Trophoblast cell (in vitro differentiated cells and primary cell): ENCODE data around the gene PRKD1.

Experiments
- DNase-seq, 2 donors: peaks; one replicate each; pipeline ENCODE4 v3.0.0-alpha.2; 2016
- H2AFZ ChIP-seq: 2 replicates; pipeline ENCODE4 v1.6.1; 2013; ENCODE audit warnings: low read length, moderate library complexity, mild to moderate bottlenecking; ENCODE audit not compliant: insufficient read depth, poor library complexity
- H2AK5ac ChIP-seq: 2 replicates; pipeline ENCODE4 v1.6.1; 2013; ENCODE audit warnings: mild to moderate bottlenecking, low read length
- H2BK120ac ChIP-seq: 2 replicates; pipeline ENCODE4 v1.6.1; 2013; ENCODE audit warnings: low read length, mild to moderate bottlenecking, moderate library complexity; ENCODE audit not compliant: insufficient read depth, poor library complexity
- H2BK12ac ChIP-seq: 2 replicates; pipeline ENCODE4 v1.6.1; 2013; ENCODE audit warnings: mild to moderate bottlenecking, low read length, moderate library complexity
- H2BK5ac ChIP-seq: 2 replicates; pipeline ENCODE4 v1.6.1; 2013; ENCODE audit warnings: low read length, low read depth, moderate library complexity, mild to moderate bottlenecking; ENCODE audit not compliant: poor library complexity
- H3K14ac ChIP-seq: 2 replicates; pipeline ENCODE4 v1.6.1; 2013; ENCODE audit warnings: mild to moderate bottlenecking, low read length
- H3K18ac ChIP-seq: 2 replicates; pipeline ENCODE4 v1.6.1; 2013; ENCODE audit warnings: mild to moderate bottlenecking, low read length
- H3K23ac ChIP-seq: 2 replicates; pipeline ENCODE4 v1.6.1; 2013; ENCODE audit warnings: low read length
- H3K27ac ChIP-seq: 2 replicates; pipeline ENCODE4 v1.5.1; 2013; ENCODE audit warnings: low read depth, mild to moderate bottlenecking, inconsistent platforms, low read length, moderate library complexity
- H3K27me3 ChIP-seq: 2 replicates; pipeline ENCODE4 v1.6.1; 2013; ENCODE audit warnings: inconsistent platforms, mild to moderate bottlenecking, low read length, moderate library complexity; ENCODE audit not compliant: insufficient read depth
- H3K36me3 ChIP-seq, 2 experiments: 1 replicate in 1 of 2; 2 replicates in 1 of 2; pipeline ENCODE4 v1.6.1; 2013; ENCODE audit warnings: low read length in 2 of 2, mild to moderate bottlenecking in 2 of 2, moderate library complexity in 1 of 2; ENCODE audit not compliant: insufficient read depth in 2 of 2, control insufficient read depth in 1 of 2
- H3K4ac ChIP-seq: 2 replicates; pipeline ENCODE4 v1.6.1; 2013; ENCODE audit warnings: low read depth, mild to moderate bottlenecking, low read length, moderate library complexity
- H3K4me1 ChIP-seq, 2 experiments: 1 replicate in 1 of 2; 2 replicates in 1 of 2; pipeline ENCODE4 v1.6.1; 2013; ENCODE audit warnings: low read length in 2 of 2, mild to moderate bottlenecking in 2 of 2, moderate library complexity in 1 of 2; ENCODE audit not compliant: insufficient read depth in 2 of 2, control insufficient read depth in 1 of 2
- H3K4me2 ChIP-seq: 2 replicates; pipeline ENCODE4 v1.6.1; 2013; ENCODE audit warnings: inconsistent platforms, mild to moderate bottlenecking, low read length, moderate library complexity
- H3K4me3 ChIP-seq: 2 replicates; pipeline ENCODE4 v1.5.1; 2013; ENCODE audit warnings: mild to moderate bottlenecking, low read depth, low read length, inconsistent platforms
- H3K79me1 ChIP-seq: one replicate; pipeline ENCODE4 v1.6.1; 2013; ENCODE audit warnings: low read length
- H3K79me2 ChIP-seq: 2 replicates; pipeline ENCODE4 v1.6.1; 2013; ENCODE audit warnings: low read length, mild to moderate bottlenecking; ENCODE audit not compliant: control insufficient read depth, insufficient read depth, poor library complexity
- H3K9ac ChIP-seq: 2 replicates; pipeline ENCODE4 v1.6.1; 2013; ENCODE audit warnings: mild to moderate bottlenecking, low read length
- H3K9me3 ChIP-seq: 2 replicates; pipeline ENCODE4 v1.6.1; 2013; ENCODE audit warnings: low read depth, mild to moderate bottlenecking, control low read depth, inconsistent platforms, low read length; ENCODE audit not compliant: insufficient read depth
- H4K12ac ChIP-seq: 2 replicates; pipeline ENCODE4 v1.6.1; 2013; ENCODE audit warnings: low read depth, mild to moderate bottlenecking, low read length, moderate library complexity
- H4K8ac ChIP-seq: 2 replicates; pipeline ENCODE4 v1.6.1; 2013; ENCODE audit warnings: low read depth, mild to moderate bottlenecking, low read length, moderate library complexity
- H4K91ac ChIP-seq: one replicate; pipeline ENCODE4 v1.6.1; 2013; ENCODE audit warnings: low read depth, mild to moderate bottlenecking, low read length, moderate library complexity
- whole genome bisulfite sequencing: extraction: QIAGEN DNeasy Blood & Tissue Kit; methylation state at CpG from one replicate; pipeline ENCODE4 v1.1.7; 2013; ENCODE audit warnings: missing lambda C conversion rate; ENCODE audit not compliant: insufficient read length, insufficient coverage; ENCODE audit errors: extremely low coverage; 5-methylcytosine and 5-hydroxymethylcytosine counted together

Gene PRKD1

DNA sequence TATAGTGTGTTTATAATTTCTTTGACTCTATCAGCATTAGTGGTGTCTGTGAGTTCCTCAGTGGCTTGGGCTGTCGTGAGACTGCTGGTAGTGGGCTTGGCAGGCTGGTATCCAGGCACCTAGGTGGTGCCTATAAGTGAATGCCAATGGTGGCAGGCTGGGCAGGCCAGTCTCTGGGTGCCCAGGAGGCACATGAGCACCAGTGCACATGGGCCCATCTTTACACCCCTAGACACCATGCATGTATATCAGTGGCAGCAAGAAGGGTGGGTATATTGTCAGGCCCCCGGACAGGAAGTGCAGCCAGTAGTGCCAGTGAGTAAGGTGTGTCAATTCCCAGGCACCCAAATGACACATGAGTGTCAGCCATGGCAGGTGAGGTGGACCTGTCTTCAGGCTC is 138.2 kb downstream of the PRKD1 start:
- H3K27me3 ChIP-seq = no peaks in the 10 kb centered on the region
- no peak overlapping the region for H4K91ac ChIP-seq
- H2AFZ ChIP-seq = no peak overlapping the region
- H3K36me3 ChIP-seq = no peaks in the 10 kb centered on the region
- no peaks in the 10 kb centered on the region for H3K79me1 ChIP-seq
- H3K18ac ChIP-seq = no peak overlapping the region
- no peak overlapping the region for H2BK120ac ChIP-seq
- DNase-seq = no peak
- H4K12ac ChIP-seq = no peak overlapping the region
- H4K8ac ChIP-seq = no peak overlapping the region
- H2AK5ac ChIP-seq = no peak overlapping the region
- H3K4me1 ChIP-seq = no peaks in the 10 kb centered on the region
- H3K9me3 ChIP-seq = no peaks in the 10 kb centered on the region
- no peak overlapping the region for H2BK5ac ChIP-seq
- no peaks in the 10 kb centered on the region for H3K79me2 ChIP-seq
- H3K23ac ChIP-seq = no peak overlapping the region
- H3K4ac ChIP-seq = no peak overlapping the region
- H2BK12ac ChIP-seq = no peak overlapping the region
- H3K4me2 ChIP-seq = no peak overlapping the region
- peak overlapping the region; percentile 28 for H3K4me3 ChIP-seq
- WGBS = no CpG with 5 or more reads among the region's 2 CpGs
- H3K9ac ChIP-seq = no peak overlapping the region
- H3K14ac ChIP-seq = no peak overlapping the region
- H3K27ac ChIP-seq = no peak overlapping the region

DNA sequence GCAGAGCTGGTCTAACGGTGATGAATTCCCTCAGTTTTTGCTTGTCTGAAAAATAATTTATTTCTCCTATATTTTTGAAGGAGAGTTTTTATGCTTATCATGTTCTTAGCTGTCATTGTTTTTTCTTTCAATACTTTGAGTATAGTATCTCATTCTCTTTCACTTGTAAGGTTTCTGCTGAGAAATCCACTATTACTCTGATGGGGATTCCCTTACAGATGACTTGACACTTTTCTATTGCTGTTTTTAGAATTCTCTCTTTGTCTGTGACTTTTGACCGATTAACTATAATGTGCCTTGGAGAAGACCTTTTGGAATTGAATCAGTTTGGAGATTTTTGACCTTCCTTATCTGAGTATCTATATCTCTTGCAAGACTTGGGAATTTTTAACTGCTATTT is 139.6 kb downstream of the PRKD1 start:
- Histone ChIP-seq H4K8ac (no peak overlapping the region), H2BK5ac (no peak overlapping the region), H3K36me3 (no peaks in the 10 kb centered on the region), H3K79me2 (no peaks in the 10 kb centered on the region), H3K14ac (no peak overlapping the region), H3K4me1 (no peaks in the 10 kb centered on the region), H2BK12ac (no peak overlapping the region), H2AK5ac (no peak overlapping the region), H3K27ac (no peak overlapping the region), H2BK120ac (no peak overlapping the region), H3K79me1 (no peaks in the 10 kb centered on the region), H3K23ac (no peak overlapping the region), H3K27me3 (no peaks in the 10 kb centered on the region), H3K9me3 (no peaks in the 10 kb centered on the region), H3K4ac (no peak overlapping the region), H3K9ac (no peak overlapping the region), H4K12ac (no peak overlapping the region), H3K4me2 (no peak overlapping the region), H4K91ac (no peak overlapping the region), H3K4me3 (no peak overlapping the region), H2AFZ (no peak overlapping the region), H3K18ac (no peak overlapping the region)
- no peak for DNase-seq
- no CpG with 5 or more reads among the region's 2 CpGs for WGBS

DNA sequence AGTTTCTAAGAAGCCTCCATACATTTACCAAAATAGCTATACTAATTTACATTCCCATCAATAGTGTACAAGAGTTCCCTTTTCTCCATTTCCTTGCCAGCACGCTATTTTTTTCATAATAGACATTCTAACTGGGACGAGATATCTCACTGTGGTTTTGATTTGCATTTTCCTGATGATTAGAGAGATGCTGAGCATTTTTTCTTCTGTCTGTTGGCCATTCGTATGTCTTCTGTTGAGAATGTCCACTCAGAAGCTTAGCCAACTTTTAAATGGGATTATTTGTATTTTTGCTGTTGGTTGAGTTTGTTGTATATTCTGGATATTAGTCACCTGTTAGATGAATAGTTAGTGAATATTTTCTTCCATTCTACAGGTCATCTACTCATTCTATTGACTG is 144.1 kb downstream of the PRKD1 start:
- Histone ChIP-seq H3K18ac (no peak overlapping the region), H3K4ac (no peak overlapping the region), H4K8ac (no peak overlapping the region), H3K79me1 (no peaks in the 10 kb centered on the region), H4K12ac (no peak overlapping the region), H3K9ac (no peak overlapping the region), H3K23ac (no peak overlapping the region), H4K91ac (no peak overlapping the region), H3K79me2 (no peaks in the 10 kb centered on the region), H3K4me2 (no peak overlapping the region), H3K14ac (no peak overlapping the region), H2AFZ (no peak overlapping the region), H3K36me3 (no peaks in the 10 kb centered on the region), H3K4me3 (no peak overlapping the region), H3K27me3 (no peaks in the 10 kb centered on the region), H3K4me1 (no peaks in the 10 kb centered on the region), H3K9me3 (no peaks in the 10 kb centered on the region), H2BK120ac (no peak overlapping the region), H2AK5ac (no peak overlapping the region), H3K27ac (no peak overlapping the region), H2BK12ac (no peak overlapping the region), H2BK5ac (no peak overlapping the region)
- DNase-seq = no peak
- WGBS = no CpG with 5 or more reads among the region's 3 CpGs

DNA sequence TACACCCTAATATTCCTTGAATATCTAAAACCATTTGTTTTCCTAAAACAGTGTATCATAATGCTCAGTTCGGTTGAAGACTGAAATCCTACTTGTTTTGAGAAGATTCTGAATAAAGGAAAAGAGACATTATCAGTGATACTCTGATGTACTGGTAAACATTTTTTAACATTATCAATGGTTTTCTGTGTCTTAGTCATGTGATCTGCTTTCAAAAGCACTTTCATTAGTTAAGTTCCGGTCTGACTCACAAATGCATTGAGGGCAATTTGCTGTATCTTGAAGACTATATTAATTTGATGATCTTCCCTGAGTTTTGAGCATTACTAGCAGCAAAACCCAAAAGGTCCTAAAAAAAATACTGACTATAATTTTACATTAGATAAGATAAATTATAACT is 145.6 kb downstream of the PRKD1 start:
- Histone ChIP-seq H3K4me2 (no peak overlapping the region), H3K9me3 (no peaks in the 10 kb centered on the region), H3K9ac (no peak overlapping the region), H3K4me3 (no peak overlapping the region), H3K4me1 (no peaks in the 10 kb centered on the region), H3K79me2 (no peaks in the 10 kb centered on the region), H4K12ac (no peak overlapping the region), H3K79me1 (no peaks in the 10 kb centered on the region), H2AK5ac (no peak overlapping the region), H2BK120ac (no peak overlapping the region), H3K4ac (no peak overlapping the region), H3K27ac (no peak overlapping the region), H4K8ac (no peak overlapping the region), H3K14ac (no peak overlapping the region), H2BK5ac (no peak overlapping the region), H2BK12ac (no peak overlapping the region), H3K23ac (no peak overlapping the region), H3K18ac (no peak overlapping the region), H4K91ac (no peak overlapping the region), H3K27me3 (no peaks in the 10 kb centered on the region), H3K36me3 (no peaks in the 10 kb centered on the region), H2AFZ (no peak overlapping the region)
- DNase-seq = no peak
- no CpG with 5 or more reads among the region's 2 CpGs for WGBS
